GM12892 (cell line): Measurements from ENCODE around the gene TADA2B.

Experiments
- POLR2A ChIP-seq: IDR thresholded peaks from 2 replicates; pipeline ENCODE4 v1.6.1; 2011; ENCODE audit warnings: low read depth, low read length, control low read depth
- POLR2AphosphoS5 ChIP-seq: IDR thresholded peaks from 2 replicates; pipeline ENCODE4 v1.6.1; 2011; ENCODE audit warnings: low read depth, low read length, control low read depth

- TF ChIP-seq POLR2A (no peak), POLR2AphosphoS5 (no peak)
Measured at GRCh38 chr4:7042503-7043283, 479 bp upstream of the TADA2B start.
